SK-N-SH treated with all-trans-retinoic acid at 6 μM for 48 hours (cell line): ENCODE results near the gene LDB2.

Experiments used
- ATAC-seq: fragments of 200-7000 bp; cut with Tn5 transposase; 3 replicates; pipeline ENCODE4 v1.9.1; 2020; ENCODE audit warnings: mild to moderate bottlenecking, moderate library complexity
- ARNTL ChIP-seq: fragments of 450-650 bp; formaldehyde crosslinking; IDR thresholded peaks from 2 replicates; pipeline ENCODE4 v1.5.0; 2020; ENCODE audit warnings: low read depth, mild to moderate bottlenecking, moderate library complexity, borderline replicate concordance
- BACH2 ChIP-seq: fragments of 250-450 bp; sonication (Bioruptor Pico); IDR thresholded peaks from 2 replicates; pipeline ENCODE4 v1.9.0; 2021; ENCODE audit warnings: mild to moderate bottlenecking, borderline replicate concordance
- CREB5 ChIP-seq: fragments of 250-450 bp; sonication (Bioruptor Pico); IDR thresholded peaks from 2 replicates; pipeline ENCODE4 v1.5.1; 2020; ENCODE audit warnings: low read depth, mild to moderate bottlenecking, moderate library complexity
- ESRRG ChIP-seq: fragments of 250-450 bp; sonication (Bioruptor Pico); IDR thresholded peaks from 2 replicates; pipeline ENCODE4 v1.6.1; 2021; ENCODE audit warnings: mild to moderate bottlenecking
- GLIS3 ChIP-seq: fragments of 250-450 bp; sonication (Bioruptor Pico); IDR thresholded peaks from 2 replicates; pipeline ENCODE4 v1.5.0; 2020; ENCODE audit warnings: mild to moderate bottlenecking, moderate library complexity
- ISL1 ChIP-seq: fragments of 250-450 bp; sonication (Bioruptor Pico); IDR thresholded peaks from 2 replicates; pipeline ENCODE4 v2.1.2; 2022; ENCODE audit warnings: mild to moderate bottlenecking, moderate library complexity
- OSR1 ChIP-seq: fragments of 250-450 bp; sonication (Bioruptor Pico); IDR thresholded peaks from 2 replicates; pipeline ENCODE4 v1.8.0; 2022; ENCODE audit warnings: moderate library complexity, mild to moderate bottlenecking, inconsistent platforms
- PATZ1 ChIP-seq: fragments of 250-450 bp; sonication (Bioruptor Pico); IDR thresholded peaks from 2 replicates; pipeline ENCODE4 v1.8.0; 2020; ENCODE audit warnings: mild to moderate bottlenecking, moderate library complexity, borderline replicate concordance
- POU6F1 ChIP-seq: fragments of 250-450 bp; sonication (Bioruptor Pico); IDR thresholded peaks from 2 replicates; pipeline ENCODE4 v1.8.0; 2021; ENCODE audit warnings: low read depth, mild to moderate bottlenecking, moderate library complexity, borderline replicate concordance
- PPARA ChIP-seq: fragments of 250-450 bp; sonication (Bioruptor Pico); IDR thresholded peaks from 2 replicates; pipeline ENCODE4 v1.5.0; 2020; ENCODE audit warnings: mild to moderate bottlenecking, borderline replicate concordance
- RARB ChIP-seq: fragments of 250-450 bp; sonication (Bioruptor Pico); IDR thresholded peaks from 2 replicates; pipeline ENCODE4 v1.8.0; 2021; ENCODE audit warnings: mild to moderate bottlenecking, moderate library complexity
- SNAI2 ChIP-seq: fragments of 250-450 bp; sonication (Bioruptor Pico); IDR thresholded peaks from 2 replicates; pipeline ENCODE4 v1.5.0; 2020; ENCODE audit warnings: mild to moderate bottlenecking, moderate library complexity
- TOX ChIP-seq: fragments of 250-450 bp; sonication (Bioruptor Pico); IDR thresholded peaks from 2 replicates; pipeline ENCODE4 v1.8.0; 2021; ENCODE audit warnings: mild to moderate bottlenecking, moderate library complexity, borderline replicate concordance
- TSHZ2 ChIP-seq: fragments of 250-450 bp; sonication (Bioruptor Pico); IDR thresholded peaks from 2 replicates; pipeline ENCODE4 v1.5.0; 2020; ENCODE audit warnings: mild to moderate bottlenecking, moderate library complexity
- ZC3H10 ChIP-seq: fragments of 250-450 bp; sonication (Bioruptor Pico); IDR thresholded peaks from 2 replicates; pipeline ENCODE4 v1.5.1; 2021; ENCODE audit warnings: mild to moderate bottlenecking, moderate library complexity
- ZFP30 ChIP-seq: fragments of 450-650 bp; formaldehyde crosslinking; IDR thresholded peaks from 2 replicates; pipeline ENCODE4 v1.5.0; 2022; ENCODE audit warnings: mild to moderate bottlenecking, moderate library complexity
- ZNF70 ChIP-seq: fragments of 450-650 bp; formaldehyde crosslinking; IDR thresholded peaks from 2 replicates; pipeline ENCODE4 v1.5.0; 2020; ENCODE audit warnings: mild to moderate bottlenecking, moderate library complexity
- ZNF8 ChIP-seq: fragments of 450-650 bp; formaldehyde crosslinking; IDR thresholded peaks from 2 replicates; pipeline ENCODE4 v1.5.0; 2020; ENCODE audit warnings: mild to moderate bottlenecking, moderate library complexity

Gene LDB2

GRCh38 chr4:16574981-16575380 lies 323.5 kb downstream of the LDB2 start (continued):
- TF ChIP-seq ISL1 (CRISPR knock-in tag): no peak
- no peak for TF ChIP-seq SNAI2 (CRISPR knock-in tag)
- TF ChIP-seq TOX (CRISPR knock-in tag): no peak

- no peak for TF ChIP-seq ZC3H10 (CRISPR knock-in tag)
- TF ChIP-seq ESRRG: no peak
- TF ChIP-seq SNAI2 (CRISPR knock-in tag): no peak
- no peak for TF ChIP-seq PATZ1
- no peak for TF ChIP-seq BACH2 (CRISPR knock-in tag)
- no peak for TF ChIP-seq TSHZ2 (CRISPR knock-in tag)
- no peak for TF ChIP-seq GLIS3 (CRISPR knock-in tag)
- no peak for ATAC-seq
These were observed 324.7 kb downstream of the LDB2 start for GRCh38 chr4:16573739-16574138.

- TF ChIP-seq ZNF8 (CRISPR knock-in tag) (no peak), ARNTL (no peak), OSR1 (CRISPR knock-in tag) (no peak), ZFP30 (CRISPR knock-in tag) (no peak), POU6F1 (CRISPR knock-in tag) (no peak), PPARA (CRISPR knock-in tag) (no peak), CREB5 (CRISPR knock-in tag) (no peak), PATZ1 (no peak), SNAI2 (CRISPR knock-in tag) (no peak), TOX (CRISPR knock-in tag) (no peak), ZNF70 (CRISPR knock-in tag) (no peak), RARB (CRISPR knock-in tag) (no peak), TSHZ2 (CRISPR knock-in tag) (no peak)
- no peak for ATAC-seq
These were observed 325.2 kb downstream of the LDB2 start for GRCh38 chr4:16573206-16573605.
